Measurements from ENCODE around the gene CLDN11.

The CLDN11 gene

GRCh38 chr3:170470063-170471016, 51.7 kb downstream of the CLDN11 start:
- no peak for DNase-seq (ENCODE audit: low spot score)
- no peak for TF ChIP-seq CTCF (conservative IDR thresholded peaks at IDR 0.05; ENCODE audit: low read depth)
- POLR2A ChIA-PET (ENCODE audit: low non-redundant PET): no interaction called here
- H3K27ac ChIP-seq: no peak overlapping the region
- CTCF ChIA-PET: interaction anchor here (0.7 to 0.8 kb wide), 2 partner anchors 60 to 70 kb away, joined by 3 to 6 read pairs; no protein-coding TSS in a partner anchor

DNA sequence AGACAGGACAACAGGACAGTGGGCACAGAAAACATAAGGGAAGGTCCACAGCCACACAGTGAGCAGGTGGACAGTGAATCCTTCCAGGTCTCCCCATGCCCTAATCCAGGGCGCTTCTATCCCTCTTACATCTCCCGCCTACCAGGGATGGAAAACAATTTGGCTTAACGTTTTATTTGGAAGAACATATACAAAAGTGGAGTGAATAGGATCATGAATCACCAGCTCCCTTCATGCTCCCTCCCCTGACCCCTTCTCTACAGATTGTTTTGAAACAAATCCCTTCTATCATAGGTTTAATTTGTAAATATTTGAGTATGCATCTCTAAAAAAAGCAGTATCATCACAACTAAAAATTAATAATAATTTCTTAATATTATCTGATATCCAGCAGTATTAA, 52.5 kb downstream of the CLDN11 start:
- ChIA-PET POLR2A (ENCODE audit: low non-redundant PET) (no interaction called here), CTCF (interaction anchor here (0.7 to 0.8 kb wide), 2 partner anchors 60 to 70 kb away, joined by 3 to 6 read pairs; no protein-coding TSS in a partner anchor)
- no peak overlapping the region for H3K27ac ChIP-seq
- DNase-seq (ENCODE audit: low spot score): no peak
- TF ChIP-seq CTCF (conservative IDR thresholded peaks at IDR 0.05; ENCODE audit: low read depth): no peak

- no peak overlapping the region for H3K27ac ChIP-seq
- CTCF ChIA-PET: no interaction called here
- no peak for DNase-seq (ENCODE audit: low spot score)
- TF ChIP-seq CTCF (conservative IDR thresholded peaks at IDR 0.05; ENCODE audit: low read depth): no peak
- POLR2A ChIA-PET (ENCODE audit: low non-redundant PET): no interaction called here
Measured at GRCh38 chr3:170473358-170473757, 54.7 kb downstream of the CLDN11 start.

DNA sequence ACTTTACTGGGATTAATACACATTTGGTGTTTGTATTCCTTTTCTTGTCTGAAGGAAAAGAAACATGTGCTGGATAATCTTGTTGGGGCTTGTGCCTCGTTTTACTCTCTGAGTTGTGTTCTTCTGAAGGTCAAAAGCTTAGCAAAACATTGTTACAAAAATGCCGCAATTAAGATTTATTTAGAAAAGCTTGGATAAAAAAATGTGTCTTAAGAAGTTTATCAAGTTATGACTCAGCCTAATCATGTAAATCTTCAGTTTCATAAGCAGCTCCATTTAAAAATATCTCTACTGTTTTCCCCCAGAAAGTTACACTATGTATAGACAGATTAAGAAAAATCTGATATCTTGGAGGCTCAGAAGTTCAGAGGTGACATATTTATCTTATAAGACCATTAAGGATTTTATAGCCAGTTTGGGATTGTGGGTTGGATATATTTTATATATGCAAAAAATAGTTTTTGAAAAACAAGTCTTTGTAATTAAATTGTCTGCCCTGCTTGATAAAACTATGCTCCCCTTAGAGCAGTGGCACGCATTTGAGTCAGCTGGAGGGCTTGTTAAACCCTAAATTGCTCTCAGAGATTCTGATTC, 56.5 kb downstream of the CLDN11 start:
- DNase-seq (ENCODE audit: low spot score): no peak
- TF ChIP-seq CTCF (conservative IDR thresholded peaks at IDR 0.05; ENCODE audit: low read depth): no peak
- POLR2A ChIA-PET (ENCODE audit: low non-redundant PET): no interaction called here
- H3K27ac ChIP-seq: no peak overlapping the region
- CTCF ChIA-PET: interaction anchor here (0.6 to 0.7 kb wide), 4 partner anchors 12 to 1239 kb away, joined by 3 to 4 read pairs (median 3); no protein-coding TSS in a partner anchor

DNA sequence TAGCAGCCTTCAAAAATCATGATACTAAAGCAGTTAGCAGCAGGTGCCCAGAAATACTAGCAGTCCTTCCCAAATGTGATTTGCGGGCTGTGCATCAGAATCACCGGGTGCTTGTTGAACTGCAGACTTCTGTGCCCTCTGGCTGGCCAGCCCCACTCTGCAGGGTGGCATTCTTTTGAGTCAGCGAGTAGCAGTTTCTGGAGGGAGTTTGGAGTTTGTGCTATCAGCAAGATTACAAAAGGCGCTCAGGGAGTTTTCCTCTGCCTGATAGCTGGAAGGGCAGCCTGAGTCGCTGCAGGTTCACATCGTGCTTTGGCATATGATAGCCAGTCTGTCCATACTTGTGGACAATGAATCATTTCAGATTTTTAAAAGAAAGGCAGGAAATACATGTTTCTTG, 57.6 kb downstream of the CLDN11 start:
- no peak for DNase-seq (ENCODE audit: low spot score)
- H3K27ac ChIP-seq: no peak overlapping the region
- POLR2A ChIA-PET (ENCODE audit: low non-redundant PET): no interaction called here
- TF ChIP-seq CTCF (conservative IDR thresholded peaks at IDR 0.05; ENCODE audit: low read depth): no peak
- CTCF ChIA-PET: interaction anchor here (0.5 kb wide), 1 partner anchor 77 kb away, joined by 3 read pairs; no protein-coding TSS in a partner anchor

GRCh38 chr3:170477395-170477794, 58.7 kb downstream of the CLDN11 start:
- no peak overlapping the region for H3K27ac ChIP-seq
- no peak for TF ChIP-seq CTCF (conservative IDR thresholded peaks at IDR 0.05; ENCODE audit: low read depth)
- ChIA-PET CTCF (no interaction called here), POLR2A (ENCODE audit: low non-redundant PET) (no interaction called here)
- no peak for DNase-seq (ENCODE audit: low spot score)

Measured in RWPE1 (cell line).